Caco-2 (cell line): Measurements from ENCODE around the gene ATP8B2. TPM values are rescaled to one million over a fixed set of nuclear protein-coding genes. Genes with fewer than 3 reads are reported as not detected.

ENCODE experiments used
- BruUV-seq: library from RNA; stranded (reverse); fragments of 400-500 nt; replicated peaks from 2 replicates; lab custom pipeline; 2021; lab: Mats Ljungman, UMichigan
- CTCF ChIA-PET: fragments of 300-600 bp; sonication (Branson Sonifier 250); formaldehyde crosslinking; loops from one replicate; lab custom pipeline; 2022; ENCODE audit warnings: antibody characterized with exemption; lab: Charles Lee
- POLR2A ChIA-PET: fragments of 300-600 bp; sonication (Branson Sonifier 250); formaldehyde crosslinking; loops from one replicate; lab custom pipeline; 2022; ENCODE audit warnings: antibody characterized with exemption; lab: Charles Lee
- DNase-seq, 2 experiments: peaks; one replicate each; pipeline versions ENCODE4 v3.0.0 to v3.0.0-alpha.2; 2020 to 2022
- H3K27me3 ChIP-seq: replicated peaks from 2 replicates; pipeline ENCODE4 v1.6.0; 2011; ENCODE audit warnings: low read length; ENCODE audit not compliant: control insufficient read depth, insufficient read depth
- H3K36me3 ChIP-seq: 2 replicates; pipeline ENCODE4 v1.5.1; 2011; ENCODE audit warnings: low read length; ENCODE audit not compliant: control insufficient read depth, insufficient read depth
- H3K4me1 ChIP-seq: fragments of 250-450 bp; sonication (Bioruptor Pico); 2 replicates; pipeline ENCODE4 v1.5.1; 2020; ENCODE audit warnings: mild to moderate bottlenecking
- H3K4me3 ChIP-seq: 2 replicates; pipeline ENCODE4 v1.5.1; 2011; ENCODE audit warnings: low read depth, mild to moderate bottlenecking, control low read depth, low read length
- H3K9me3 ChIP-seq: fragments of 250-450 bp; sonication (Bioruptor Pico); 2 replicates; pipeline ENCODE4 v1.5.1; 2020; ENCODE audit warnings: mild to moderate bottlenecking, moderate library complexity
- H3K27ac Mint-ChIP-seq: one replicate; pipeline ENCODE4 v1.8.0; 2022; ENCODE audit warnings: mixed read lengths; ENCODE audit not compliant: unreplicated experiment
- H3K27me3 Mint-ChIP-seq: one replicate; pipeline ENCODE4 v1.8.0; 2022; ENCODE audit warnings: mixed read lengths; ENCODE audit not compliant: insufficient read depth, unreplicated experiment
- H3K36me3 Mint-ChIP-seq: one replicate; pipeline ENCODE4 v1.8.0; 2022; ENCODE audit warnings: mild to moderate bottlenecking, mixed read lengths; ENCODE audit not compliant: insufficient read depth, unreplicated experiment
- H3K4me1 Mint-ChIP-seq: one replicate; pipeline ENCODE4 v1.8.0; 2022; ENCODE audit warnings: low read depth, mixed read lengths; ENCODE audit not compliant: unreplicated experiment
- H3K4me3 Mint-ChIP-seq: one replicate; pipeline ENCODE4 v1.8.0; 2022; ENCODE audit warnings: mild to moderate bottlenecking, moderate library complexity, mixed read lengths; ENCODE audit not compliant: unreplicated experiment
- H3K9me3 Mint-ChIP-seq: one replicate; pipeline ENCODE4 v1.8.0; 2022; ENCODE audit warnings: mixed read lengths; ENCODE audit not compliant: unreplicated experiment
- CTCF ChIP-seq, 2 experiments: fragments of 200-600 bp in 1 of 2; IDR thresholded peaks; 1 replicate in 1 of 2; 2 replicates in 1 of 2; pipeline versions ENCODE4 v1.5.1 to v1.8.0; 2011 to 2022; ENCODE audit warnings: antibody characterized with exemption in 1 of 2, control low read depth in 1 of 2, inconsistent platforms in 1 of 2, low read depth in 1 of 2, low read length in 1 of 2, mild to moderate bottlenecking in 1 of 2, moderate library complexity in 1 of 2; ENCODE audit not compliant: insufficient read depth in 1 of 2, severe bottlenecking in 1 of 2, unreplicated experiment in 1 of 2
- intact Hi-C: fragments of 100-400 bp; cut with micrococcal nuclease; formaldehyde crosslinking; loops from one replicate; pipeline ENCODE4 v1.10.0; 2022; ENCODE audit not compliant: unreplicated experiment
- total RNA-seq: library from RNA; stranded (reverse); gene quantifications from 2 replicates; pipeline ENCODE4 v1.2.3, GENCODE V29; 2022

ATP8B2 gene
- total RNA-seq, 1 experiment from 2014 or later = 10.5 TPM

DNA sequence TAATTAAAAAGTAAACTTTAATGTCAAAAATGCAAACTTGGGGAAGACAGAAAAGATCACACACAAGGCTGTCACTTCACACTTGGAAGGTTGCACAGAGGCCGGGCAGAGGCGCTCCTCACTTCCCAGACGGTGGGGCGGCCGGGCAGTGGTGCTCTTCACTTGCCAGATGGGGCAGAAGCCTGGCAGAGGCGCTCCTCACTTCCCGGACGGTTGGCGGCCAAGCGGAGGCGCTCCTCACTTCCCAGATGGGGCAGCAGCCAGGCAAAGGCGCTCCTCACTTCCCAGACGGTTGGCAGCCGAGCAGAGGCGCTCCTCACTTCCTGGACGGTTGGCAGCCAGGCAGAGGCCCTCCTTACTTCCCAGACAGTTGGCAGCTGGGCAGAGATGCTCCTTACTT, 54.0 kb downstream of the ATP8B2 start:
- H3K27ac Mint-ChIP-seq = no peak overlapping the region
- Histone ChIP-seq H3K9me3 (no peaks in the 10 kb centered on the region), H3K4me1 (no peaks in the 10 kb centered on the region), H3K36me3 (no peaks in the 10 kb centered on the region), H3K4me3 (no peak overlapping the region), H3K27me3 (no peaks in the 10 kb centered on the region)
- H3K4me1 Mint-ChIP-seq = no peaks in the 10 kb centered on the region
- no peak overlapping the region for H3K4me3 Mint-ChIP-seq
- no peaks in the 10 kb centered on the region for H3K36me3 Mint-ChIP-seq
- no peaks in the 10 kb centered on the region for H3K27me3 Mint-ChIP-seq
- DNase-seq = no peak
- intact Hi-C loops = no loop called here
- TF ChIP-seq CTCF (IDR thresholded peaks at IDR 0.05; ENCODE audit: insufficient read depth in 1 of 2, low read depth in 1 of 2, low read length in 1 of 2, severe bottlenecking in 1 of 2, unreplicated experiment in 1 of 2) = no peak
- no peaks in the 10 kb centered on the region for H3K9me3 Mint-ChIP-seq
- CTCF ChIA-PET = no interaction called here
- BruUV-seq = no TSS peak
- POLR2A ChIA-PET = no interaction called here

DNA sequence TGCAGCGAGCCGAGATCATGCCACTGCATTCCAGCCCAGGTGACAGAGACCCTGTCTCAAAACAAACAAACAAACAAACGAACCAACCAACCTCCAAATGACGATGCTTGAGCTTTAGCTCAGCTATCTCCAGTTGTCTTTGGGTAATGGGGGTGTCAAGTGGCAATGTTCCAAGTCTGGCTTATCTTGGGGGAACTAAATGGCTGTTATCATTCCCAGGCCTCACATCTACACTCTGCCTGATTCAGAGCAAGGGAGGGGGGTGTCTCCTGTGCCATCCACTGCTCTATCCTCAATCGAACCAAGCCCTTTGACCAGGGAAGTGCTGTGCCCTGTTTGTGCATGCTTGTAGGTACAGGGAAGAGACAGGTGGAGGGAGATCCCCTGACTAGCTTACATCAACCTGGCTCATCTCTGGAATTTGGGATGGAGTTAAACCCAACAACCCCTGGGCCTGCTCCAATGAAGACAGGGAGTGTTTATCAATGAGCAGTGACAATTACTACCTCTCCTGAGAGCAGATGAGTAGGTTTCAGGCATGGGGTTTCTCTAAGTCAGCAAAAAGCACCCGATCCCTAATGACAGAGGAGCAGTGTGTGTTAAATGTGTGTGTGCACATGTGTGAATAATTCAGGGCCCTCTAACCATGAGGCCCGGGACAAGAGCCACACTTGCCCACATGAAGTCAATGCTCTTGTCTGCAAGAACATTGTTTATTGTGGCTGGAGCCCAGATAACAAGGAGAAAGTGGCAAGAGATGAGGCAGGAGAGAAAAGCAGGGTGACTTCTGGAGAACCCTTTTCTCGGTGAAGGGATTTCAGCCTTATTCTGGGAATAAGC, 59.5 kb downstream of the ATP8B2 start:
- Mint-ChIP-seq H3K36me3 (no peaks in the 10 kb centered on the region), H3K27ac (no peak overlapping the region), H3K4me3 (no peak overlapping the region), H3K9me3 (no peaks in the 10 kb centered on the region), H3K4me1 (peaks cover 15% of the 10 kb centered on the region), H3K27me3 (no peaks in the 10 kb centered on the region)
- ChIA-PET CTCF (no interaction called here), POLR2A (no interaction called here)
- H3K4me1 ChIP-seq = peaks cover 12% of the 10 kb centered on the region
- H3K9me3 ChIP-seq = no peaks in the 10 kb centered on the region
- H3K27me3 ChIP-seq = no peaks in the 10 kb centered on the region
- DNase-seq = no peak
- no peak for TF ChIP-seq CTCF (IDR thresholded peaks at IDR 0.05; ENCODE audit: insufficient read depth in 1 of 2, low read depth in 1 of 2, low read length in 1 of 2, severe bottlenecking in 1 of 2, unreplicated experiment in 1 of 2)
- no TSS peak for BruUV-seq
- no peaks in the 10 kb centered on the region for H3K36me3 ChIP-seq
- intact Hi-C loops = no loop called here
- H3K4me3 ChIP-seq = no peak overlapping the region

GRCh38 chr1:154386643-154387352, 61.5 kb downstream of the ATP8B2 start:
- ChIA-PET POLR2A (no interaction called here), CTCF (interaction anchor here (0.9 to 1.1 kb wide), 2 partner anchors 52 to 66 kb away, joined by 3 read pairs; partner anchors contain the start of gene AQP10)
- Mint-ChIP-seq H3K36me3 (no peaks in the 10 kb centered on the region), H3K27ac (peak overlapping the region; percentile 14), H3K9me3 (no peaks in the 10 kb centered on the region), H3K4me3 (peak overlapping the region; percentile 20), H3K27me3 (no peaks in the 10 kb centered on the region), H3K4me1 (peaks cover 15% of the 10 kb centered on the region)
- TF ChIP-seq CTCF (IDR thresholded peaks at IDR 0.05; ENCODE audit: insufficient read depth in 1 of 2, low read depth in 1 of 2, low read length in 1 of 2, severe bottlenecking in 1 of 2, unreplicated experiment in 1 of 2) = no peak
- no peak for DNase-seq
- BruUV-seq = no TSS peak
- H3K36me3 ChIP-seq = no peaks in the 10 kb centered on the region
- no peaks in the 10 kb centered on the region for H3K9me3 ChIP-seq
- H3K27me3 ChIP-seq = no peaks in the 10 kb centered on the region
- intact Hi-C loops = loop anchor here (1.0 kb wide), 1 partner anchor 19 kb away; the partner anchor contains the start of gene IL6R
- H3K4me3 ChIP-seq = no peak overlapping the region
- H3K4me1 ChIP-seq = peaks cover 12% of the 10 kb centered on the region
